HS-5 (cell line): ENCODE results near the gene AQP5.
A peak's percentile ranks its signal among the peaks of the same experiment; 100 is the strongest.

Experiments used
- DNase-seq: peaks from one replicate; pipeline ENCODE4 v3.0.0-alpha.2; 2012; ENCODE audit warnings: low read depth

The AQP5 gene

DNA sequence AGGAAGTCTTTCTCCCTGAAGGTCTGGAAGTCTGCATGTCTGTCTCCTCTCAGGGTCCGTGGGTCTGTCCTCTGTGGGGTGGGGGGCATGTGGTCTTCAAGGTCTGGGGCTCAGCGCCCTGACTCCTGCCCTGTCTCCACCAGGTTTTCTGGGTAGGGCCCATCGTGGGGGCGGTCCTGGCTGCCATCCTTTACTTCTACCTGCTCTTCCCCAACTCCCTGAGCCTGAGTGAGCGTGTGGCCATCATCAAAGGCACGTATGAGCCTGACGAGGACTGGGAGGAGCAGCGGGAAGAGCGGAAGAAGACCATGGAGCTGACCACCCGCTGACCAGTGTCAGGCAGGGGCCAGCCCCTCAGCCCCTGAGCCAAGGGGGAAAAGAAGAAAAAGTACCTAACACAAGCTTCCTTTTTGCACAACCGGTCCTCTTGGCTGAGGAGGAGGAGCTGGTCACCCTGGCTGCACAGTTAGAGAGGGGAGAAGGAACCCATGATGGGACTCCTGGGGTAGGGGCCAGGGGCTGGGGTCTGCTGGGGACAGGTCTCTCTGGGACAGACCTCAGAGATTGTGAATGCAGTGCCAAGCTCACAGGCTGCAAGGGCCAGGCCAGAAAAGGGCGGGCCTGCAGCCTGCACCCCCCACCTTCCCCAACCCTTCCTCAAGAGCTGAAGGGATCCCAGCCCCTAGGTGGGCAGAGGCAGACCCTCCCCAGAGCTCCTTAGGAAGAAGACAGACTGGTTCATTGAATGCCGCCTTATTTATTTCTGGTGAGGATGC is 3.4 kb downstream of the AQP5 start:
- no peak for DNase-seq

DNA sequence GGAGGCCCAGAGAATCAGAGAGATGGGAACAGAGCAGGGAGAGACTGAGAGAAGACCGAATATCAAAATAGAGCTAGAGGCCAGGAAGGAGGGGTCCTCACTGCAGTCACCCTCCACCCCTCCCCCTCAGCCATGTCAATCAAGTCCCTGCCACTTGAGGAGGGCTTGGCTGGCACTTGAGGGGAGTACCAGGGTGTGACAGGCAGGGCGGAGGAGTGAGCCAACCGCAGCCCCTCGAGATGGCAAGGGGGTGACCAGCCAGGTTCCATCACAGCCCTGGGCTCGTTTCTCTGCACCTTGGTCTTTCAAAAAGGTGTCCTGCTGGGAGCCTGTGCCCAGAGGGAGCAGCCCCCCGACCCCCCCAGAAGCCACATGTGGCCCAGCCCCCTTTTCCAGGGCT is 4.2 kb downstream of the AQP5 start:
- no peak for DNase-seq

DNA sequence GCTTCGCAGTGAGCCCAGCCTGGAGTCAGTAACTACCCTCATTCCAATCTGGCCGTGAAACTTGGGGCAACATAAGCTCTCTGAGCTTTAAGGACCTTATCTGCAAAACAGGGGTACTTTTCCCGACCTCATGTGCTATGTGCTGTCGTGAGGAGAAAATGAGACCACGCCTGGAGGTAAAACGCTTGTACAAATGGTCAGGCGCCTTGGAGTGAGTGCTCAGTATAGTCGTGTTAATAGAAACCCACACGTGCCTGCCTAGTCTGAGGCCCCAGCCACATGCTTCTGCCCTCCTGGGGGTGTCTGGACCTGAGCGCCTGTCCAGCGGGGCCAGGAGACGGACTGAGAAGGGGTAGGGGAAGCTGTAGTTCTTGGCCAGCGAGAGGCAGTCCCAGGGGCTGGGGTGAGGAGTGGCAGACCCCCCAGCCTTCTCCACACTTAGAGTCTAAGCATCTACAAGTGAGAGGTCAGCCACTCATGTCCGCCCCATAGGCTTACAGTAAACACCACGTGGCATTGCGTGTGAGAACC is 4.9 kb downstream of the AQP5 start:
- no peak for DNase-seq

DNA sequence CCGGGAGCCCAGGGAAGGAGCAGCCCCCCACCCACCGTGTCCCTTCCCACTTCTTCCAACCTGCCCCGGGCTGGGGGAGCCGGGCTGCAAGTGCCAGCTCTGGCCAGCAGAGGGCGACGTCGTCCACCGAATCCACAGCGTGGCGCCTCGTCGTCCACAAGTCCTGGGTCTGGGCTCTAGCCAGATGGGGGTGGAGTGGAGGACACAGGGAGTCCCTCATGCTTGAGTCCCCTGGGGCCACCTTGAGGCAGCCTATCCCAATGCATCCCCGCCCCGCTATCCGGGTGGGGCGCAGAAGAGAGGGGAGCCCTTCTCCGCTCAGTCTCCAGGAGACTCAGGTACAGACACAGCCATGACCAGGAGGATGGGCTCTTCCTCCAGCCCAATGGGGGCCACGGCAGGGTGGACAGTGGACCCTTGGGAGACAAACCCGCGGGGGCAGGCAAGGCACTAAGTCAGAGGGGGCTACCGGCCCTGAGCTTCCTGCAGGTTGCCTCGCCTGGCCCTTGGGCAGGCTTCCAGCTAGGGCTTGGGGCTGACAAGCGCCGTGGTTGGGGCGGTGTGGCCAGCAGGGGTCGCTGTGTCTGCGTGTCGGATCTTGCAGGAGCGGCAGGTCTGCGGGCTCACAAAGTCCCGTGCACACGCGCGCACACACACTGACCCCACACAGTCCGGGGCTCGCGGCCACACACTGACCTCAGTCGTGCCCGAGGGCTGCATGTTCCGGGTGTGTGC is 5.5 kb downstream of the AQP5 start:
- DNase-seq, result peak; percentile 46

DNA sequence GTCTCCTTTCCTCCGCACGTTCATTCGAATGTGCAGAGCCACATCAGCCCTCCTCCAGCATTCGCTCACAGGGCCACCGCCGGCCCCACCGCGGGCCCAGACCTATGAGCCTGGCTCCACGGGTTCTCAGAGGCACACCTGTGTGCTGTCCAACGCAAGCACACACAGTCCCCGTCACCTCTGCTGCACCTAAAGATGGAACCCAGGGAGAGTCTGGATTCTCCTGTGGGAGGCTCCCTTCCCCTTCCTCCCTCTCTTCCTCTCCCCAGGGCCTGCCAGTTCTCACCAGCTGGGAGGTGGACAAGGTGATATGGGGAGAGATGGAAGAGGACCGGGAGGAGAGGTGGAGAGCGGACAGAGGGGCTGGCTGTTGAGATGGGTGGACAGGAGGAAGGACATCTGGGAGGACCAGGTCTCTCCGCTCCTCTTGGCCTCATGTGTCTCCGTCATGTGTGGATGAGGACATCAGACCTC is 6.1 kb downstream of the AQP5 start:
- DNase-seq, result no peak

DNA sequence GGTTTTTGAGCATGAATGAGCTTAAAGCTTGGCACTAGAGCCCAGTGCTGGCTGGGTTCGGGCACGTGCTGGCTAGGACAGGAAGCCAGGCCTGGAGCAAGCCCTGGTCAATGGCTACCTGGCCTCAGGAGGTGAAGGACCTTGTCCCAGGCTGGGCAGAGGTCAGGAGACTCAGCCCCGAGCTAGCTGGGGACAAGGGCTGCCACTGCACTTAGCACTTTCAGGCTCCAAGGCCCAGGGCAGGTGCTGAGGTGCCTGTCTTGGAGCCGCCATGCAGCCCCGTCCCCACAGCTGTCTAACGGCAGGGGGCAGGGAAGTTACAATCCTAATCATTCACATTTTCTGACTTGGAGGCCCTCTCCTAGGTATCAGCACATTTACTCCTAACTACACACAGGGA is 6.8 kb downstream of the AQP5 start:
- no peak for DNase-seq

DNA sequence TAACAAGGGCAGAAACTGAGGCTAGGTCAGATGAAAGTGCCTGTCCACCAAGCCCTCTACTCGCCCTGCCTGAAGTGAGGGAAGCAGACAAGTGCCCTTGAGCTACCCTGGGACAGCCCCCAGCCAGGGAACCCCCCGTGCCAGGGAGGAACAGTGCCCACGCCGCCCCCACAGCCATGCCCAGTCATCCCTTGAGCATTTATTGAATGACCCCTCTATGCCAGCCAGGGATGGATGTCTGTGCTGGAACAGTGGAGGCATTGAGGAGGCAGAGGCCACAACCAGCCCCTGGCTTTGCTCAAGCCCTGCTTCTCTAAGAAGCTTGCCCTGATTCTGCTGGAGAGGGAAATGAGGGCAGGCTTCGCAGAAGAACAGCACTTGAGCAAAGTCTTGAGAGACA is 7.4 kb downstream of the AQP5 start:
- no peak for DNase-seq

DNA sequence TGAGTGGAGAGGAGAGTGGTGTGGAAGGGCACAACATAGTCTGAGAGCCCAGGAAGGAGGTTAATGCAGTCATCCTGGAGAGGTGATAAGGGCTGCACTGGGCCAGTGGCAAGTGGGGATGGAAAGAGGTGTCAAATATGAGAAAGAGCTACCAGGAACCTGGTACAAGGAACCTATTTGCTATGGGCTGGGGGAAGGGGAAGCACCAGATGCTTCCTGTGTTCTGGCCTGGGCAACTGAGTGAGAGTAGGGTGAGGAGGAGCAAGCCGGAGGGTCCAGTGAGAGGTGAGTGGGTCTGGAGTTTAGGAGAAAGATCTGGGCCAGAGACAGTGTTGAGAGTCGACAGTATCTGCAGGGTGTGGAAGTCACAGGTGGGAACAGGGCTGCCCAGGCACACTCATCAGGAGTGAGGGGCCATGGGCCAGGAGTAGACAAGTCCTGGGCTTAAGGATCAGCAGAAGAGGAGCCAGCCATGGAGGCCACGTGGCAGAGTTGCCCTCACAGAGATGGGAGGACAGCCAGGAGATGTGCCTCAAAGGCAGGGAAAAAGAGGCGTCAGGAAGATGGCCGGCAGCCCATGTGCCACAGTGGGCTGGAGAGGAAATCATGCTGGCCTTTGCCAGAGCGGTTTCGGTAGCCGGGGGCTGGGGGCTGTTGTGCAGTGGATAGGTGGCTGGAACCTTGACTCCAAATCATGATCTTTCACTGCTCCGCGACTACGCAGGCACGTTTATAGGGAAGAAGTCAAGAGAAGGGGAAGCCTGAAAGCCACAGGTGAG is 8.2 kb downstream of the AQP5 start:
- no peak for DNase-seq

DNA sequence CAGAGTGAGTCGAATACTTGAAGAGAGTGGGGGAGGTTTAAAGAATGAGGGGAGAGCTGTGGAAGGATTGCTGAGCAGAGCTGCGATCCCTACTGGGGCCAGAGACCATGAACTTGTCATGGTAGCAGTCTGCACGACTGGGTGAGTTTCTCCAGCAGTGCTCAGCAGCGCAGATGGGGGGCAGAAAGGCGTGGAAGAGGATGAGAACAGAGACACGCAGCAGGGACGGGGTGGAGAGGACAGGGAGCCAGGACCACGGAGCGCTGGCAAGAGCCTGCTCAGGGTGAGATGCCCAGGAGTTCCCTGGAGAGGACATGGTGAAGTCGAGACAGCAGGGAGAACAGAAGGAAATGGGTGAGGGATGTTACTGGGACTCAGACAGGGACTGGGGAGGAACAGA is 9.0 kb downstream of the AQP5 start:
- no peak for DNase-seq

DNA sequence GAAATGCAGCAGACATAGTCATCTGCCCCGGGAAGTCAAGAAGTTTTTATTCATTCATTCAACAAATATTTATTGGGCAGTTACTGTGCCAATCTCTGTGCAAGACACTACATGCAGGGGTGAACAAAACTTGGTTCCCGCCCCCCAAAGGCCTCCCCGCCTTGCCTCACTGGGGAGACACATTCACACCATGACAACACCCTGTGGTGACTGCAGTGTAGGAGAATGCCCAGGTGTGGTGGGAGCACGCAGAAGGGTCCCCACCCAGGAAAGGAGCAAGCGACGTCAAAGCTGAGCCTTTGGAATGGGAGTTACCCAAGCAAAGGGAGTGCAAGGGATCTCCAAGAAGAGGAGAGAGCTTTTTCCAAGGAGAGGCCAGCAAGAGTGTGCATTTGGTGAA is 9.5 kb downstream of the AQP5 start:
- no peak for DNase-seq

DNA sequence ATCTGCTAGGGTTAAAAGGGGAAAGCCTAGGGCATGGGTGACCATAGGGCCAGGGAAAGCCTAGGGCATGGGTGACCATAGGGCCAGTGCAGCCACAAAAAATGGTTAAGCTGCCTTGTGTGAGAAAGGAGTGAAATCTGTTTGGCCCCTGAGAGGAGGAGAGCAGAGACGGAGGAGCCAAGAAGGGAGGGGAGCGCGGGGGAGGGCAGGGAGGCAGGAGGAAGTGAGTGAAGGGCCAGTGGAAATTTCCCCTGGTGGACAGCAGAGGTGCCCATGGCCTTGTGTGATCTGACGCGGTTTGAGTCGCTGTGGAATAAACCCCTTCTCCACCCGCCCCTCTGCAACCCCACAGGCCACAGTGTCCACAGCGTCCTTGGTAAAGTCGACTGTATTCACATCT is 10.5 kb downstream of the AQP5 start:
- no peak for DNase-seq

DNA sequence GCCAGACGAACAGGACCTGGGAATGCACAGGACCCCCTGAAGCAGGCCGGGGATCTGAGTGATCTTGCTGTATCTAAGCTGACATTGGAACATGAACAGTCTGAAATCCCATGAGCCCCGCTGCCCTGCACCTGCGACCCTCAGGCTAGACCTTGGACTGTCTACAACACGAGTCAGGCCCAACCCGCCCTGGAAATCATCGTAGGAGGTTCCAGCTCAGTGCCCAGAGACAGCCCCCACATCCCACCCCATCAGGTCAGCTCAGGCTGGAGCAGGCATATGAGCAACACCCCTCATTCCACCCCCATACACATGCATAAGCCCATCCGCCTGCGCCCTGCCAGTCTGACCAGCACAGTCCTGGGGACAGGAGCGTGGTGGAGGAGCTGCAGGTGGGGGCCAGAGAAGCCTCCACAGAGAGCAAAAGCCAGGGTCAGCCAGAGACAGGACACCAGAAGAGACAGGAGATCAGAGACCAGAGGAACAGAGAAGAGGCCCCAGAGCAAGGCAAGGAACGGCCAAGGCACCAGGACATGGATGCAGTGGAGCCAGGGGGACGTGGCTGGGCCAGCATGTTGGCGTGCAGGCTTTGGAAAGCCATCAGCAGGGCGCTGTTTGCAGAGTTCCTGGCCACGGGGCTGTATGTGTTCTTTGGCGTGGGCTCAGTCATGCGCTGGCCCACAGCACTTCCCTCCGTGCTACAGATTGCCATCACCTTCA is 11.1 kb downstream of the AQP5 start, which contains the start of gene AQP6:
Gene AQP6, plus strand, starts transcription at position 307 of the 720 bp plus-strand sequence. Its CDS starts 227 bp downstream, at position 534.
- no peak for DNase-seq

DNA sequence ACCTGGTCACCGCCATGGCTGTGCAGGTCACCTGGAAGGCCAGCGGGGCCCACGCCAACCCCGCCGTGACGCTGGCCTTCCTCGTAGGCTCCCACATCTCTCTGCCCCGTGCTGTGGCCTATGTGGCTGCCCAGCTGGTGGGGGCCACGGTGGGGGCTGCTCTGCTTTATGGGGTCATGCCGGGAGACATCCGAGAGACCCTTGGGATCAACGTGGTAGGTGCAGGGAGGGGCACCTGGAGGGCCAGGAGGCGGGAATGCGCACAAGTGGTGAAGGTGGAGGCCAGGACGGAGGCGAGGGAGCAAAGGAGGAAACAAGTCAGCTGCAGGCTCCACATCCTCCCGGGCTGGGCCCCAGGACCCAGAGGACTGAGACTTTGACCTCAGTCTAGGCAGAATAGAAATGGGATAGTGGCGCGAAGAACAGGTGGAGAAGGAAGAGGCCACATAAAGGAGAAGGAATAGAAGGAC is 11.7 kb downstream of the AQP5 start:
- no peak for DNase-seq

DNA sequence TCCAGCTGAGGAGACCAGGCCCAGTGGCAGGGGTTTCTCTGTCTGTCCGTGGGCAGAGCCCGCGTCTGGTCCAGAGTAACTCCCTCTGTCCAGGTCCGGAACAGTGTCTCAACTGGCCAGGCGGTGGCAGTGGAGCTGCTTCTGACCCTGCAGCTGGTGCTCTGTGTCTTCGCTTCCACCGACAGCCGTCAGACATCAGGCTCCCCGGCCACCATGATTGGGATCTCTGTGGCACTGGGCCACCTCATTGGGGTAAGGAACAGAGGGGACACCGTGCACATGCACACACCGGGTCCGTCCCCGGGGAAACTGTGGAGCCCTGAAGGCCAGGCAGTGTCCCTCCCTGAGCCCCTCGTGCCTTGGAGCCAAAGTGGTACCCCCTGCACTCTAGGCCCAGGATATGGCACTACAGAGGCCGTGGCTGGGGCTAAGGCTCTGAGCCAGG is 12.6 kb downstream of the AQP5 start:
- no peak for DNase-seq

DNA sequence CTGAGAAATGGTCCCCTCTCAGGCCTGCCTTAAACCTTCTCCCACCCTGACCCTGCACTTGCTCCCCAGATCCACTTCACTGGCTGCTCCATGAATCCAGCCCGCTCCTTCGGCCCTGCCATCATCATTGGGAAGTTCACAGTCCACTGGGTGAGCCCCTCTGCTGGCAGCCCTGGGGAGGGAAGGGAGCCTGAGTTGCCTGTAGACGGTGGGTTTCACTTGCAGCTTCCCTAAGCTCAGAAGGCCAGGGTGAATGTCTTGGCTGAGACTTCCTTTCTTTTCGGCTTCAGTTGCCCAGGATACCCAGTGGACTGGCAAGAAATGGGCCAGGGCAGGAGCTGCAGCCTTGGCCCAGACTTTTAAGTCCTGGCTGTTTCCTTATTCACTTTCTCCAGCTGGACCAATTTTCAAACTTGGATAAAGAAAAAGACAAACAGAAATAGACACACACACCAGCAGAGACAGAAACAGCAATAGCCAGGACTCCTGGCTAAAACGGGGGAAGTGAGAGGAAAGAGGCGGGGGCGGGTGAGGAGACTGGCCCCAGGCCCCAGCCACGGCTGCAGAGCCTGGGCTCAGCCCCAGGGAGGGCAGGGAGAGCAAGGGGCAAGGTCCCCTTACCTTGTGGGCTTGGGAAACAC is 13.1 kb downstream of the AQP5 start:
- DNase-seq, result no peak

DNA sequence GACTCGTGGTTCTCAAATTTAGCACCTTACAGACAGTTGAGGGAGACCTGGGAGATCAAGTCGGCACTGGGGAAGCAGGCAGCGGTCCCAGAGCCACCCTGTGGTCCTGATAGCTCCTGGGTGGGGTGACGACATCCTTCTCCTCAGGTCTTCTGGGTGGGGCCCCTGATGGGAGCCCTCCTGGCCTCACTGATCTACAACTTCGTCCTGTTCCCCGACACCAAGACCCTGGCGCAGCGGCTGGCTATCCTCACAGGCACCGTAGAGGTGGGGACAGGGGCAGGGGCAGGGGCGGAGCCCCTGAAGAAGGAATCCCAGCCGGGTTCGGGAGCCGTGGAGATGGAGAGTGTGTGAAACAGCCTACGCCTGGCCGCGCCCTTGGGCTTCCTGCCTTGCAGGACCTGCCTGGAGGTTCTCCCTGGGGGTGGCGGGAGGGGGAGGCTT is 13.7 kb downstream of the AQP5 start:
- DNase-seq, result no peak

DNA sequence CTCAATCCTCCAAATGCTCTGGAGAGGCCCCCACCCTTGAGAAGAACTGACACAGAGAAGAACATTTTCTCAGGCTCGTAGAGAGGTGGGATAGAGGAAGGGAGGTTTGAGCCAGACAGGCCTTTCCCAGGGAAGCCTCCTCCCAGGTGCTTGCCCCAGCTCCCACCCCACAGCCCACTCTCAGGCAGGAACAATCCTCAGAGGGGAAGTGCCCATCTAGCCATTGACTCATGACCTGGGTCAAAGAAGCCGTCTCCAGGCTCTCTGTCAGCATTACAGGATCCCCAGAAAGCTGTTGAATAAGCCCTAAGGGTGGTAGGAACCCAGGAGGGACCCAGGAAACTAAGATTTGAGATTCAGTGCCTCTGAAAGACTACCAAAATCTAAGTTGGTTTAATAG is 14.9 kb downstream of the AQP5 start:
- no peak for DNase-seq

DNA sequence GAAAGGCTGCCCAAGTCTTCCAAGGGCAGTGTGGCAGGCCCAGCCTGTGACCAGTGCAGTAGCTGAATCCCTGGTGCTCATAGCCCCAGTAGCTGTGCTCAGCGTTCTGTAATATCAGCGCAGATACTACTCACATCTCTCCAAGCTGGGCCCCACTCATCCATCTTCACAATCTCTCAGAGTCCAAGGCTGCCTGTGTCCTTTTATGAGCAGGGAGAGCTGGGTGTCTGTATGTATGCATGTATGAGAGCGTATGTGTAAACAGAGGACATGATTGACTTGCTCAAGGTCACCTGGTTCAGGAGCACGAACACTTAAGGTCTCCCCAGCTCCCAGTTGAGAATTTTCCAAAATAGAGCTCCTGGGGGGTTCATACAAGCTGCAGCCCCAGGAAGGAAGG is 16.5 kb downstream of the AQP5 start:
- no peak for DNase-seq

DNA sequence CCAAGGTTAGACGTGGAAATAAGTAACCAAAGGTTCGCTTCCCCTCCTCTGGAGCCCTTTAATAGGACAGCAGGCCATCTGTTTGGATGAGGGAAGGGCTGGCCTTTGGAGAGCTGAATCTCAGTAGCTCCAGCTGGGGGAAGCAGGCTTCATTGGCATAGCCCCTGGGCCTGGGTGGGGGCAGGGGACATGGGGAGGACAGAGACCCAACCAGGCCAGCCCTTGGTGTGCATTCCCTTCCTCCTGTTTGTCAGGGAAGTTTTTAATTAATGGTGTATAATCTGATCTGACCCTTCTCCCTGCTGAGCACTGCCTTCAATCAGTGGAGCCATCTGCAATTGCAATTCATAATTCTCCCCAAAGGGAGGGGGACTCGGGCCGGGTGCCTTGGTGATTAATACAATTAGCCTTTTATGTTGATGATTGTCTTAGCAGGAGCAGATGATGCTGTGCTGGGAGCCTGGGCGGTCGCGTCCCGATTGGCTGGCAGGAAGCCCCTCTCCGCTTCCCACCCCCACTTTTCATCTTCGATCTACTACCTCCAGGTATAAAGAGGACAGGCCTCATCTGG is 17.4 kb downstream of the AQP5 start:
- no peak for DNase-seq

DNA sequence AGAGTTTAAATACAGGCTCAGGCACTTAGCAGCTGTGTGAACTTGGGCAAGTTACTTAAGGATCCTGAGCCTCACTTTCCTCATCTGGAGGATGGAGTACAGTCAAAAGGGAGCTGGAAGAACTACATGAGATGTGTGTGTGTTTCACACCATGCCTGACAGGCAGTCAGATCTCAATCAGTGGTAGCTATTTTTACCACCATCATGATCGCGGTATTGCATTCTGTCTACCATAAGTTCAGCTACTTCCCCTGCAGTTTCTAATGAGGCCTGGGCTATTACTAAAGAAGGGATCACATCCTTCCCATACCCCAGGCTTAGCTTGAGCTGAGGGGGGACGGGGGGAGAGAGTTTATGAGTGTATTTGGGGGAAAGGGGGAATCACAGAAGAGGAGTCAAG is 18.1 kb downstream of the AQP5 start:
- no peak for DNase-seq
